ENCODE results near the gene GPRC5C.

Gene GPRC5C

DNA sequence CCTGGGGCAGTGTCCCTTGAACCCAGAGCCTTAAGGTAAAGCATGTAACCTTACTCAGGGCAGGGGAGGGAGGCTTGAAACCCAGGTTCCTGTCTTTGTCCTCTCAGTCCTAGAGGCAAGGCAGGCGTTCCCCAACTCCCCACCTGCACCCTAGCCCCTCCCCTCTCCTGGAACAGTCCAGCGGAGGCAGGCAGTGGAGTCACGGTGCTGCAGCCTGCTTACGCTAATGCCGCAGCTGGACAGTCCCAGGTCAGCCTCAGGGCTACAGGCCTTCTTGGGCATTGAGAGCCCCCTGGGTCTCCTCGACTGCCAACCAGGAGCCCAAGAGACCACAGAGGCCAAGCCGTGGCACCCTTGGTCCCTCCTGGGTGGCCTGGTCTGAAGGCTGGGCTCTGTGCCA is 27.7 kb downstream of the GPRC5C start:
- TF ChIP-seq, protein P1, sequence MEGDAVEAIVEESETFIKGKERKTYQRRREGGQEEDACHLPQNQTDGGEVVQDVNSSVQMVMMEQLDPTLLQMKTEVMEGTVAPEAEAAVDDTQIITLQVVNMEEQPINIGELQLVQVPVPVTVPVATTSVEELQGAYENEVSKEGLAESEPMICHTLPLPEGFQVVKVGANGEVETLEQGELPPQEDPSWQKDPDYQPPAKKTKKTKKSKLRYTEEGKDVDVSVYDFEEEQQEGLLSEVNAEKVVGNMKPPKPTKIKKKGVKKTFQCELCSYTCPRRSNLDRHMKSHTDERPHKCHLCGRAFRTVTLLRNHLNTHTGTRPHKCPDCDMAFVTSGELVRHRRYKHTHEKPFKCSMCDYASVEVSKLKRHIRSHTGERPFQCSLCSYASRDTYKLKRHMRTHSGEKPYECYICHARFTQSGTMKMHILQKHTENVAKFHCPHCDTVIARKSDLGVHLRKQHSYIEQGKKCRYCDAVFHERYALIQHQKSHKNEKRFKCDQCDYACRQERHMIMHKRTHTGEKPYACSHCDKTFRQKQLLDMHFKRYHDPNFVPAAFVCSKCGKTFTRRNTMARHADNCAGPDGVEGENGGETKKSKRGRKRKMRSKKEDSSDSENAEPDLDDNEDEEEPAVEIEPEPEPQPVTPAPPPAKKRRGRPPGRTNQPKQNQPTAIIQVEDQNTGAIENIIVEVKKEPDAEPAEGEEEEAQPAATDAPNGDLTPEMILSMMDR (IDR thresholded peaks at IDR 0.05): no peak
- Histone ChIP-seq H3K4me1 (peaks cover 0 to 23% (median 17%) of the 10 kb centered on the region in 4 donors), H3K36me3 (no peaks in the 10 kb centered on the region), H3K9me3 (no peaks in the 10 kb centered on the region), H3K27me3 (no peaks in the 10 kb centered on the region), H3K4me3 (no peak overlapping the region), H3K27ac (no peak overlapping the region)
- no peak for DNase-seq
- intact Hi-C loops (cut with DNase I; ENCODE audit: low total_unique reads): no loop called here

DNA sequence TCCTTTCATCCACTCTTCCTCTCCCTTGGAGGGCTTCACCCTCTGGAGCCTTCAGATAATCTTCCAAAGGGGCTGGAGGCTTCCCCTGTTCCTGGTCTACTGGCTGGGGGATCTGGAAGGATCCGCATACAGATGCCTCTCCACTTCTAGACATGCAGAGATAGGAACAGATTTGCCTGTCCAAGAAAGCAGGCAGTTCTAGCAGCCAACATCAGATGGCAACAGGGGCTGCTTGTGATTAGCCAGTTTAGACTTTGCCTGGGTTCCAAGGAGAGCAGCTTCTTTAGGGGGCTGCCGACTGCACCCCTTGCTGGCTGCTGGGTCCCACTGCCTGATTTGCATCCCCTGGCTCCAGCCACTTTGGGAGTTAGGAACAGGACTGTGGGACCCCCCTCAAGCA is 28.4 kb downstream of the GPRC5C start:
- Histone ChIP-seq H3K9me3 (no peaks in the 10 kb centered on the region), H3K27me3 (no peaks in the 10 kb centered on the region), H3K4me3 (no peak overlapping the region), H3K27ac (no peak overlapping the region), H3K36me3 (no peaks in the 10 kb centered on the region), H3K4me1 (peaks cover 0 to 16% (median 11%) of the 10 kb centered on the region in 4 donors)
- no peak for DNase-seq
- intact Hi-C loops (cut with DNase I; ENCODE audit: low total_unique reads): no loop called here
- TF ChIP-seq, protein P1 (IDR thresholded peaks at IDR 0.05): no peak

DNA sequence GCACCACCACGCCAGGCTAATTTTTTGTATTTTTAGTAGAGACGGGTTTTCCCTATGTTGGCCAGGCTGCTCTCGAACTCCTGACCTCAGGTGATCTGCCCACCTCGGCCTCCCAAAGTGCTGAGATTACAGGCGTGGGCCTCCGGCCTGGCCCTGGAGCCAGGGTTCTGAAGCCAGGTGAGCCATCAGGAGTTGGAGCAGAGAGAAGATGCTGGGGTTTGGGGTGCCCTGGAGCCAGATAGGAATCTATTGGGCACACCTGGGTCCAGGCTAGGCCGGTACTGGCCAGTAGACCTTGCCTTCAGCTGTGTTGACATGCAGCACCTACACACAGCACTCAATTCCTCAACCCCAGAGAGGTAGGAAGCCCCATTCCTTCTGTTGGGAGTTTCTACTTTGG is 29.1 kb downstream of the GPRC5C start:
- no peak overlapping the region for H3K27ac ChIP-seq
- TF ChIP-seq, protein P1 (IDR thresholded peaks at IDR 0.05): no peak
- DNase-seq: no peak
- H3K27me3 ChIP-seq: peaks cover 0 to 2% of the 10 kb centered on the region in 2 donors
- peaks cover 0 to 15% (median 11%) of the 10 kb centered on the region in 4 donors for H3K4me1 ChIP-seq
- H3K9me3 ChIP-seq: no peaks in the 10 kb centered on the region
- intact Hi-C loops (cut with DNase I; ENCODE audit: low total_unique reads): no loop called here
- H3K36me3 ChIP-seq: no peaks in the 10 kb centered on the region
- no peak overlapping the region for H3K4me3 ChIP-seq

DNA sequence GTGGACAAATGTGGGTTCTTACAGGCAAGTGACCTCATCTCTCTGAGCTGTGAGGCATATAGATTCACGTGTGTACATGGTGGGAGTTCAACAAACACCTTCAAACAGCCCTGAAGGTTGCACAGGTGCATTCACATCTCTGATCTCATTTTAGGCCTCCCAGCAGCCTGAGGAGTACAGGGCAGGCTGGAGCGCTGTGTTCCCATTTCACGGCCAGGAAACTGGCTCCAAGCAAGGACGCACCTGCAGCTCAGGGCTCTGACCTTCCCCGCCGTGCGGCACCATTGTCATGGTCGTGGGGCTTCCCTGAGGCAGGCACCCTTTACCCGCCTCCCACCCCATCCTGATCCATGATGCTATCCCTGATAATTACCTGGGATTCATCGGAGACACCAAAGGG is 29.7 kb downstream of the GPRC5C start:
- no peak overlapping the region for H3K4me3 ChIP-seq
- H3K9me3 ChIP-seq: no peaks in the 10 kb centered on the region
- H3K27ac ChIP-seq: no peak overlapping the region
- intact Hi-C loops (cut with DNase I; ENCODE audit: low total_unique reads): no loop called here
- TF ChIP-seq, protein P1 (IDR thresholded peaks at IDR 0.05): no peak
- H3K27me3 ChIP-seq: peaks cover 0 to 8% of the 10 kb centered on the region in 2 donors
- no peaks in the 10 kb centered on the region for H3K36me3 ChIP-seq
- DNase-seq: no peak
- H3K4me1 ChIP-seq: peaks cover 0 to 15% (median 11%) of the 10 kb centered on the region in 4 donors

DNA sequence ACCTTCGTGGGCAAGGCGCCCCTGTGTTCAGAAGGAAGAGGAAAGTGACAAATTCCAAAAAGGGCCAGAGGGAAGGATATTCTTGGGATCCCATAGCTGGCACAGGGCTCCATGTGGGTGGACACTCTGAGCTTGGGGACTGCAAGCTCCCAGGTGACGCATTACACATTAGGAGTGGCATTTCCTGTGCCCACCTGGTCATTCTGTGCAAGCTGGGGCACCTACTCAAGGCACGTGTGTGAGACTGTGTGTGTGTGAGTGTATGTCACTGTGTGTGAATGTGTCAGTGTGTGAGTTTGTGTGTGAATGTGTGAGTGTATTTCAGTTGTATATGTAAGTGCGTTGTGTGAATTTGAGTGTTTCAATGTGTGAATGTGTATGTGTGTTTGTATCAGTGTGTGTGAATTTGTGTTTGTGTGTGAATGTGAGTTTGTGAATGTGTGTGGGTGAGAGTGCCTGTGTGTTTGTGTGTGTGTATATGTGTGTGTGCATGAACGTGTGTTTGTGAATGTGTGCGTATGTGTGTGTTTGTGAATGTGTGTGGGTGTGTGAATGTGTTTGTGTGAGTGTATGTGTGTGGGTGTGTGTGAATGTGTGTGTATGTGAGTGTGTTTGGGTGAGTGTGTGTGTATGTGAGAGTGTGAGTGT is 33.0 kb downstream of the GPRC5C start:
- intact Hi-C loops (cut with DNase I; ENCODE audit: low total_unique reads): no loop called here
- no peaks in the 10 kb centered on the region for H3K9me3 ChIP-seq
- H3K36me3 ChIP-seq: no peaks in the 10 kb centered on the region
- no peak for DNase-seq
- no peak overlapping the region for H3K27ac ChIP-seq
- H3K4me1 ChIP-seq: no peaks in the 10 kb centered on the region
- H3K27me3 ChIP-seq: peaks cover 0 to 30% of the 10 kb centered on the region in 2 donors
- H3K4me3 ChIP-seq: no peak overlapping the region
- TF ChIP-seq, protein P1 (IDR thresholded peaks at IDR 0.05): no peak
